Endodermal cell (in vitro differentiated cells): ENCODE results near the gene ABHD16A. TPM values are rescaled to one million over a fixed set of nuclear protein-coding genes. Genes with fewer than 3 reads are reported as not detected.
A peak's percentile ranks its signal among the peaks of the same experiment; 100 is the strongest.

ENCODE experiments used
- DNase-seq: peaks from one replicate; pipeline ENCODE4 v3.0.0-alpha.2; 2017
- H3K27ac ChIP-seq: 2 replicates; pipeline ENCODE4 v1.5.1; 2013; ENCODE audit warnings: mild to moderate bottlenecking, low read depth, low read length, moderate library complexity
- H3K27me3 ChIP-seq: 2 replicates; pipeline ENCODE4 v1.6.1; 2013; ENCODE audit warnings: mild to moderate bottlenecking, low read length, moderate library complexity; ENCODE audit not compliant: insufficient read depth, control insufficient read depth, poor library complexity, severe bottlenecking
- H3K36me3 ChIP-seq: 2 replicates; pipeline ENCODE4 v1.7.0; 2013; ENCODE audit warnings: mild to moderate bottlenecking, low read length, moderate library complexity; ENCODE audit not compliant: control insufficient read depth, insufficient read depth
- H3K4me1 ChIP-seq: one replicate; pipeline ENCODE4 v1.7.0; 2013; ENCODE audit warnings: low read length; ENCODE audit not compliant: control insufficient read depth, insufficient read depth
- H3K4me3 ChIP-seq: 2 replicates; pipeline ENCODE4 v1.5.1; 2013; ENCODE audit warnings: mild to moderate bottlenecking, low read length, moderate library complexity
- H3K9ac ChIP-seq: 2 replicates; pipeline ENCODE4 v1.6.1; 2013; ENCODE audit warnings: mild to moderate bottlenecking, low read length, moderate library complexity; ENCODE audit not compliant: poor library complexity, severe bottlenecking; ENCODE audit errors: extremely low read depth
- H3K9me3 ChIP-seq: 2 replicates; pipeline ENCODE4 v1.6.1; 2013; ENCODE audit warnings: mild to moderate bottlenecking, low read length, moderate library complexity; ENCODE audit not compliant: control insufficient read depth
- H3K27ac Mint-ChIP-seq: 2 replicates; pipeline ENCODE4 v1.8.0; 2020; ENCODE audit warnings: mixed read lengths
- H3K27me3 Mint-ChIP-seq: 2 replicates; pipeline ENCODE4 v1.8.0; 2021; ENCODE audit warnings: mild to moderate bottlenecking, mixed read lengths; ENCODE audit not compliant: insufficient read depth
- H3K36me3 Mint-ChIP-seq: 2 replicates; pipeline ENCODE4 v1.8.0; 2020; ENCODE audit warnings: low read depth, mixed read lengths
- H3K4me1 Mint-ChIP-seq: 2 replicates; pipeline ENCODE4 v1.8.0; 2020; ENCODE audit warnings: mixed read lengths
- H3K4me3 Mint-ChIP-seq: 2 replicates; pipeline ENCODE4 v1.8.0; 2020; ENCODE audit warnings: mild to moderate bottlenecking, moderate library complexity, mixed read lengths
- H3K9me3 Mint-ChIP-seq: 2 replicates; pipeline ENCODE4 v1.8.0; 2020; ENCODE audit warnings: mild to moderate bottlenecking, mixed read lengths
- CTCF ChIP-seq: fragments of 200-600 bp; sonication (generic); conservative IDR thresholded peaks from 2 replicates; pipeline ENCODE4 v1.5.0; 2021; ENCODE audit warnings: antibody characterized with exemption, mild to moderate bottlenecking
- WGBS, 2 experiments: methylation state at CpG; one replicate each; pipeline versions ENCODE4 v1.1.5 to v1.1.7; 2013; ENCODE audit warnings: missing lambda C conversion rate in 2 of 2, mixed read lengths in 1 of 2; ENCODE audit not compliant: insufficient coverage in 1 of 2, insufficient read length in 1 of 2; 5-methylcytosine and 5-hydroxymethylcytosine counted together
- total RNA-seq, 2 donors: library from RNA; stranded (reverse); fragmentation: NEBNext Ultra II Directional in 1 of 2; extraction: Animal tissue kit (Norgen Biotek cat#: 25700) in 1 of 2; gene quantifications; 2 replicates in 1 of 2; 3 replicates in 1 of 2; pipeline ENCODE4 v1.2.1, GENCODE V29; 2021

The ABHD16A gene
- total RNA-seq, 2 donors from 2014 or later = 38.3 to 59.5 TPM

DNA sequence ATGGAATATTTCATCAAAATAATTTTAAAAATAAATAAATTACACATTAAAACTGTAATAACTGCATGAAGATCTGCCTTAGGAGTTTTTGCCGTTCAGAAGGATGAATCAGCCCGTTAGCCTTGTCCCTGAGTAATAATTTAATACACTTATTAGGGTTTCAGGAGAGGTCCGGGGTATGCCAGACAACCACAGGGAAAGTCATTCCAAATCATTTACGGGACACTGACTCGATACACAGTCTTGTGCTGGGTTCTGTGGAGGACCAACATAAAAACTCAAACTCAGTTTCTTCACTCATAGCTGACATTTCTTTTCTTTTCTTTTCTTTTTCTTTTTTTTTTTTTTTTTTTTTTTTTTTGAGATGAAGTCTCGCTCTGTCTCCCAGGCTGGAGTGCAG, 2.8 kb upstream of the ABHD16A start:
- TF ChIP-seq CTCF = no peak
- H3K9me3 Mint-ChIP-seq = no peaks in the 10 kb centered on the region
- no peak overlapping the region for H3K4me3 ChIP-seq

DNA sequence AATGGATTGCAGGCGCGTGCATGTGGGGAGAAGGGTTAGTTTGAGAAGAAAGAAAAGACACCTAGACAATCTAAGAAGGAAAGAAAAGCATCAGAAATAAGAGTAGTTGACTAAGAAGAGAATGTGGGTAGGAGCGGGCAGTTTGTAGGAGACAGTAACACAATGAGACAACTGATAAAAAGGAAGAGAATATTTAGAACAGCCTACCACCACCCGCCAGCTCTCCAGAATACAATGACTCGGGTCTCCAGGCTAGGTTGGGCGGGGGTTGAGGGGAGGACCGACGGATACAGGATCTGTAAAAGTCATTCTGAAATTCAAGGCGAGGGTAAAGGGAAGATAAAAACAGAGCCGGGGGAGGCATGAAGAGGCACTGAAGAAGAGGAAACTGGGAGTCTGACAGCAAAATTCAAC, 712 bp downstream of the ABHD16A start:
- TF ChIP-seq CTCF = no peak
- Histone ChIP-seq H3K4me3 (peak overlapping the region; percentile 97), H3K27ac (peak overlapping the region; percentile 89), H3K27me3 (no peaks in the 10 kb centered on the region), H3K4me1 (peaks cover 7% of the 10 kb centered on the region), H3K36me3 (peaks cover 27% of the 10 kb centered on the region), H3K9ac (peak overlapping the region; percentile 90), H3K9me3 (no peaks in the 10 kb centered on the region)
- Mint-ChIP-seq H3K36me3 (peaks cover 25% of the 10 kb centered on the region), H3K4me1 (peaks cover 17% of the 10 kb centered on the region), H3K9me3 (no peaks in the 10 kb centered on the region), H3K27me3 (peaks cover 2% of the 10 kb centered on the region), H3K27ac (peak overlapping the region; percentile 93), H3K4me3 (peak overlapping the region; percentile 87)
- WGBS, 2 experiments = 4 to 5% methylated on average over 7 to 10 of the region's 10 CpGs
- no peak for DNase-seq

More for the DNA sequence above, 2.8 kb upstream of the ABHD16A start:
- H3K36me3 ChIP-seq = peaks cover 4% of the 10 kb centered on the region
- no peak for DNase-seq
- no peak overlapping the region for H3K27ac ChIP-seq
- no peaks in the 10 kb centered on the region for H3K9me3 ChIP-seq
- H3K9ac ChIP-seq = no peak overlapping the region
- Mint-ChIP-seq H3K4me3 (no peak overlapping the region), H3K4me1 (peaks cover 22% of the 10 kb centered on the region), H3K27me3 (peaks cover 2% of the 10 kb centered on the region), H3K36me3 (peaks cover 5% of the 10 kb centered on the region), H3K27ac (no peak overlapping the region)
- 86% methylated on average over 3 to 6 of the region's 6 CpGs for WGBS, 2 experiments
- H3K4me1 ChIP-seq = peaks cover 7% of the 10 kb centered on the region
- H3K27me3 ChIP-seq = no peaks in the 10 kb centered on the region

DNA sequence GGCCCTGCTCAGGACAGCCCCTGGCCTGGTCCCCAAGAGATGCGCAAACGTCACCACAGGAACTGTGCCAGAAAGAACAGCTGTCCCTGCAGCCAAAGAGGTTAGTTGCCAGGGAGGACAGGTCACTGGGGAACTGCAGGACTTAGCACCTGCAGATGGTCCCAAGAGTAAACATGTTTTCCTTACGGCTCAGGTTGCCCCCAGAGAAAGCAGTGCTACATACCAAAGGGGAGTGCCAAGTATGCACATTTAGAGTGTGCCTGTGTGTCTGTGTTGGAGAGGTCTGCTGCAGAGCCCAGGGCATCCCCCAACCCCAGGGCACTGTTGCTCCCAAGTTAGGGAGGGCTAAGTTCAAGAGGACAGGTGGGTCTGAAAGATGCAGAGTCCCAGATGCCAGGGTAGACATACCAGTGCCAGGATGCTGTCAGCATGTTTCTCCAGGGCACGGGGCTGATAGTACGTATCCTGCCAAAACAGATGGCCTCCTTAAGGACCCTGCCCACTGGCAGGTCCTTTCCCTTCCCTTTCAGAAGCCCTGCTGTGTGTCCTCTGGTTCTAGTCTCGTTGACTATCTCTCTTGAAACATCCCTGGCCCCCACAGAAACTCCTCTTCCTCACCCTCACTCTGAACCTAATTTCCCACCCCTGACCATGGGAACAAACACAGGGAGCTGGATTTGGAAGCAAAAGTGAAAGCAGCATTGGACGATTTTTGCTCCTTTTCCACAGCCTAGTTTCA, 1.3 kb downstream of the ABHD16A start:
- no peak overlapping the region for H3K27ac ChIP-seq
- peaks cover 30% of the 10 kb centered on the region for H3K36me3 Mint-ChIP-seq
- H3K27ac Mint-ChIP-seq = peak overlapping the region; percentile 93
- H3K4me3 ChIP-seq = peak overlapping the region; percentile 97
- peaks cover 7% of the 10 kb centered on the region for H3K4me1 ChIP-seq
- WGBS, 2 experiments = 66 to 67% methylated on average over 5 to 7 of the region's 7 CpGs
- H3K27me3 Mint-ChIP-seq = no peaks in the 10 kb centered on the region
- H3K9me3 Mint-ChIP-seq = no peaks in the 10 kb centered on the region
- H3K4me3 Mint-ChIP-seq = peak overlapping the region; percentile 87
- no peak for DNase-seq
- TF ChIP-seq CTCF = no peak
- H3K4me1 Mint-ChIP-seq = peaks cover 17% of the 10 kb centered on the region
- no peaks in the 10 kb centered on the region for H3K9me3 ChIP-seq
- H3K9ac ChIP-seq = peak overlapping the region; percentile 90
- no peaks in the 10 kb centered on the region for H3K27me3 ChIP-seq
- H3K36me3 ChIP-seq = peaks cover 29% of the 10 kb centered on the region
